ENCODE measurements around the gene DMXL2. TPM values are rescaled to one million over a fixed set of nuclear protein-coding genes. Genes with fewer than 3 reads are reported as not detected.

The DMXL2 gene
- total RNA-seq, 1 donor from 2014 or later: 68.3 TPM

GRCh38 chr15:51588966-51589365 lies 33.6 kb downstream of the DMXL2 start:
- Histone ChIP-seq H3K27me3 (ENCODE audit: low read depth) (no peaks in the 10 kb centered on the region), H3K36me3 (no peaks in the 10 kb centered on the region), H3K4me1 (no peaks in the 10 kb centered on the region), H3K9me3 (no peaks in the 10 kb centered on the region), H3K4me3 (no peak overlapping the region), H3K27ac (no peak overlapping the region)
- intact Hi-C loops (cut with DNase I): no loop called here
- DNase-seq (no peak), ATAC-seq (no peak)
- no peak for TF ChIP-seq CTCF (IDR thresholded peaks at IDR 0.05)

GRCh38 chr15:51585986-51586385 lies 36.6 kb downstream of the DMXL2 start:
- ATAC-seq (peak; percentile 24 to 53), DNase-seq (no peak)
- no peak overlapping the region for H3K27ac ChIP-seq

GRCh38 chr15:51580982-51581381 lies 41.6 kb downstream of the DMXL2 start:
- TF ChIP-seq CTCF (IDR thresholded peaks at IDR 0.05): no peak
- H3K4me3 ChIP-seq: no peak overlapping the region
- H3K4me1 ChIP-seq: peaks cover 24% of the 10 kb centered on the region
- no peaks in the 10 kb centered on the region for H3K36me3 ChIP-seq
- ATAC-seq (no peak), DNase-seq (no peak)
- H3K9me3 ChIP-seq: no peaks in the 10 kb centered on the region
- no peaks in the 10 kb centered on the region for H3K27me3 ChIP-seq (ENCODE audit: low read depth)
- intact Hi-C loops (cut with DNase I): no loop called here
- no peak overlapping the region for H3K27ac ChIP-seq

More at GRCh38 chr15:51585986-51586385, 36.6 kb downstream of the DMXL2 start:
- no peak for TF ChIP-seq CTCF (IDR thresholded peaks at IDR 0.05)
- H3K36me3 ChIP-seq: no peaks in the 10 kb centered on the region
- no peaks in the 10 kb centered on the region for H3K4me1 ChIP-seq
- no peak overlapping the region for H3K4me3 ChIP-seq
- no peaks in the 10 kb centered on the region for H3K9me3 ChIP-seq
- intact Hi-C loops (cut with DNase I): no loop called here
- H3K27me3 ChIP-seq (ENCODE audit: low read depth): no peaks in the 10 kb centered on the region

- no peaks in the 10 kb centered on the region for H3K27me3 ChIP-seq (ENCODE audit: low read depth)
- no peak overlapping the region for H3K27ac ChIP-seq
- ATAC-seq (peak in 1 of 2 donors; percentile 51), DNase-seq (no peak)
- H3K36me3 ChIP-seq: no peaks in the 10 kb centered on the region
- TF ChIP-seq CTCF (IDR thresholded peaks at IDR 0.05): no peak
- H3K4me1 ChIP-seq: peaks cover 30% of the 10 kb centered on the region
- intact Hi-C loops (cut with DNase I): no loop called here
- no peak overlapping the region for H3K4me3 ChIP-seq
- no peaks in the 10 kb centered on the region for H3K9me3 ChIP-seq
Measured at GRCh38 chr15:51580385-51580784, 42.2 kb downstream of the DMXL2 start.

- Histone ChIP-seq H3K4me1 (peaks cover 34% of the 10 kb centered on the region), H3K27ac (no peak overlapping the region), H3K9me3 (no peaks in the 10 kb centered on the region), H3K36me3 (no peaks in the 10 kb centered on the region), H3K4me3 (no peak overlapping the region), H3K27me3 (ENCODE audit: low read depth) (no peaks in the 10 kb centered on the region)
- no peak for TF ChIP-seq CTCF (IDR thresholded peaks at IDR 0.05)
- DNase-seq (no peak), ATAC-seq (no peak)
- intact Hi-C loops (cut with DNase I): no loop called here
Measured at GRCh38 chr15:51579012-51579411, 43.6 kb downstream of the DMXL2 start.

Measured in lower lobe of right lung (tissue), 2 donors.